DOHH2 (cell line): Measurements from ENCODE around the gene SPATA6.

Experiments used
- H3F3A ChIP-seq: fragments of 200-600 bp; sonication (generic), shearing (Covaris generic); 2 replicates; pipeline ENCODE4 v1.6.0; 2016; ENCODE audit warnings: antibody characterized with exemption, mild to moderate bottlenecking; ENCODE audit not compliant: control insufficient read depth, insufficient read depth
- H3K27ac ChIP-seq: fragments of 200-600 bp; sonication (generic); 2 replicates; pipeline ENCODE4 v1.5.1; 2014; ENCODE audit warnings: low read depth, mild to moderate bottlenecking, low read length, moderate library complexity
- H3K27me3 ChIP-seq: fragments of 200-600 bp; sonication (generic); 2 replicates; pipeline ENCODE4 v1.6.1; 2014; ENCODE audit warnings: mild to moderate bottlenecking, low read length, mixed read lengths; ENCODE audit not compliant: control insufficient read depth
- H3K36me3 ChIP-seq: fragments of 200-600 bp; sonication (generic); 2 replicates; pipeline ENCODE4 v1.6.1; 2014; ENCODE audit warnings: mild to moderate bottlenecking, low read length, moderate library complexity, mixed read lengths; ENCODE audit not compliant: control insufficient read depth
- H3K4me1 ChIP-seq: fragments of 200-600 bp; sonication (generic); 2 replicates; pipeline ENCODE4 v1.6.1; 2014; ENCODE audit warnings: mild to moderate bottlenecking, low read length, mixed read lengths; ENCODE audit not compliant: control insufficient read depth
- H3K4me2 ChIP-seq: fragments of 200-600 bp; sonication (generic); 2 replicates; pipeline ENCODE4 v1.6.0; 2014; ENCODE audit warnings: mild to moderate bottlenecking, low read length, moderate library complexity
- H3K4me3 ChIP-seq: fragments of 200-600 bp; sonication (generic); 2 replicates; pipeline ENCODE4 v1.5.1; 2014; ENCODE audit warnings: mild to moderate bottlenecking, low read length, mixed read lengths
- H3K79me2 ChIP-seq: fragments of 200-600 bp; sonication (generic); 2 replicates; pipeline ENCODE4 v1.6.1; 2014; ENCODE audit warnings: mild to moderate bottlenecking, low read length, mixed read lengths; ENCODE audit not compliant: control insufficient read depth
- H3K9me2 ChIP-seq: fragments of 200-600 bp; sonication (generic); replicated peaks from 2 replicates; pipeline ENCODE4 v1.6.1; 2014; ENCODE audit warnings: mild to moderate bottlenecking, low read length, mixed read lengths; ENCODE audit not compliant: control insufficient read depth
- H3K9me3 ChIP-seq: fragments of 200-600 bp; sonication (generic); 2 replicates; pipeline ENCODE4 v1.6.1; 2014; ENCODE audit warnings: antibody characterized with exemption, low read length, mixed read lengths; ENCODE audit not compliant: control insufficient read depth, insufficient read depth
- H4K20me1 ChIP-seq: fragments of 200-600 bp; sonication (generic); 2 replicates; pipeline ENCODE4 v1.6.0; 2014; ENCODE audit warnings: low read depth, mild to moderate bottlenecking, antibody characterized with exemption, low read length, moderate library complexity; ENCODE audit not compliant: control insufficient read depth, insufficient read depth
- CTCF ChIP-seq: fragments of 200-600 bp; sonication (generic); IDR thresholded peaks from one replicate; pipeline ENCODE4 v1.5.1; 2014; ENCODE audit warnings: antibody characterized with exemption, mild to moderate bottlenecking, low read depth, low read length; ENCODE audit not compliant: poor library complexity, severe bottlenecking
- EZH2phosphoT487 ChIP-seq: fragments of 200-600 bp; sonication (generic); IDR thresholded peaks from 2 replicates; pipeline ENCODE4 v1.6.1; 2017; ENCODE audit warnings: borderline replicate concordance, mild to moderate bottlenecking, antibody characterized with exemption, low read length, moderate library complexity, mixed read lengths

Gene SPATA6

GRCh38 chr1:48338257-48338656 is 133.7 kb downstream of the SPATA6 start:
- no peak overlapping the region for H3K27ac ChIP-seq
- TF ChIP-seq CTCF = no peak
- no peak for TF ChIP-seq EZH2phosphoT487
- H4K20me1 ChIP-seq = no peaks in the 10 kb centered on the region
- no peaks in the 10 kb centered on the region for H3K9me3 ChIP-seq
- H3K4me1 ChIP-seq = no peaks in the 10 kb centered on the region
- no peaks in the 10 kb centered on the region for H3K9me2 ChIP-seq
- no peak overlapping the region for H3K4me3 ChIP-seq
- no peaks in the 10 kb centered on the region for H3K36me3 ChIP-seq
- H3K79me2 ChIP-seq = no peaks in the 10 kb centered on the region
- no peaks in the 10 kb centered on the region for H3K27me3 ChIP-seq
- no peak overlapping the region for H3K4me2 ChIP-seq
- no peaks in the 10 kb centered on the region for H3F3A ChIP-seq

- H3K36me3 ChIP-seq = no peaks in the 10 kb centered on the region
- H3F3A ChIP-seq = no peaks in the 10 kb centered on the region
- H3K9me2 ChIP-seq = no peaks in the 10 kb centered on the region; the same call in 1 of the 2 replicates
- TF ChIP-seq CTCF = no peak
- TF ChIP-seq EZH2phosphoT487 = no peak
- H3K9me3 ChIP-seq = no peaks in the 10 kb centered on the region
- H3K4me2 ChIP-seq = no peak overlapping the region
- H3K4me1 ChIP-seq = no peaks in the 10 kb centered on the region
- no peak overlapping the region for H3K27ac ChIP-seq
- H3K4me3 ChIP-seq = no peak overlapping the region
- H3K27me3 ChIP-seq = no peaks in the 10 kb centered on the region
- H4K20me1 ChIP-seq = no peaks in the 10 kb centered on the region
- no peaks in the 10 kb centered on the region for H3K79me2 ChIP-seq
Measured at GRCh38 chr1:48333316-48333715, 138.7 kb downstream of the SPATA6 start.

- Histone ChIP-seq H3K36me3 (no peaks in the 10 kb centered on the region), H3K27me3 (no peaks in the 10 kb centered on the region), H3K79me2 (no peaks in the 10 kb centered on the region), H4K20me1 (no peaks in the 10 kb centered on the region), H3K4me1 (no peaks in the 10 kb centered on the region), H3K4me3 (no peak overlapping the region), H3F3A (no peaks in the 10 kb centered on the region), H3K9me3 (no peaks in the 10 kb centered on the region), H3K27ac (no peak overlapping the region), H3K9me2 (no peaks in the 10 kb centered on the region; the same call in 1 of the 2 replicates), H3K4me2 (no peak overlapping the region)
- no peak for TF ChIP-seq EZH2phosphoT487
- no peak for TF ChIP-seq CTCF
Measured at GRCh38 chr1:48332115-48332514, 139.9 kb downstream of the SPATA6 start.
